GM18499 (cell line): Measurements from ENCODE around the gene KLHL28.

Experiments used
- ATAC-seq: cut with Tn5 transposase; IDR thresholded peaks from one replicate; pipeline ENCODE4 v1.9.1; 2021; ENCODE audit warnings: moderate number of reproducible peaks; ENCODE audit not compliant: insufficient read depth, unreplicated experiment

KLHL28 gene

GRCh38 chr14:44961554-44962333 is at the start of gene KLHL28, which contains the start of gene TOGARAM1:
Gene KLHL28, minus strand, starts transcription at chr14:44961947. Its CDS starts 16,019 bp downstream, at chr14:44945928.
Gene TOGARAM1, plus strand, starts transcription at chr14:44962190. Its CDS starts 232 bp downstream, at chr14:44962422.
- peak; percentile 94 for ATAC-seq

GRCh38 chr14:45003924-45004323 is 42.2 kb upstream of the KLHL28 start:
- no peak for ATAC-seq

GRCh38 chr14:44995770-44996294 is 34.1 kb upstream of the KLHL28 start:
- no peak for ATAC-seq

GRCh38 chr14:44995196-44995595 is 33.4 kb upstream of the KLHL28 start:
- ATAC-seq, result no peak

GRCh38 chr14:44990533-44990932 is 28.8 kb upstream of the KLHL28 start:
- no peak for ATAC-seq

GRCh38 chr14:44989497-44990440 is 28.0 kb upstream of the KLHL28 start:
- no peak for ATAC-seq

- no peak for ATAC-seq
Observed at GRCh38 chr14:44988694-44989093, 26.9 kb upstream of the KLHL28 start.

DNA sequence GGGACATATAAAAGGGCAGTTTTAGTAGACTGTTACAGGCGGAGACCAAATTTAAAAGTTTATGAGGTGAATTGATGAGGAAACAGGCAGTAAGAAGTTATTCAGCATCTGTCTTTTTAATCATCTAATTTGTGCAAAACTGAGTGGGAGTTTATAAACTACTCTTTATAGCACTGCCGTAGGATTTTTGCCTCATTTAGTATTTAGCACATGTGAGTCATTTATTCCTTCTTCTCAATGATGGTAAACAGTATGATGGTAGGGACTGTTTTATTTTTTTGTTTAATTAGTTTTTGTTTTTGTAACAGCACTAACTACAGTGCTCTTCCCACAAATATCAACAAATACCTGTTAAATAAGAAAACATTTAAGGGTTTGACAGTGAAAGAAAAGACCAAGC is 20.8 kb upstream of the KLHL28 start:
- ATAC-seq, result no peak

DNA sequence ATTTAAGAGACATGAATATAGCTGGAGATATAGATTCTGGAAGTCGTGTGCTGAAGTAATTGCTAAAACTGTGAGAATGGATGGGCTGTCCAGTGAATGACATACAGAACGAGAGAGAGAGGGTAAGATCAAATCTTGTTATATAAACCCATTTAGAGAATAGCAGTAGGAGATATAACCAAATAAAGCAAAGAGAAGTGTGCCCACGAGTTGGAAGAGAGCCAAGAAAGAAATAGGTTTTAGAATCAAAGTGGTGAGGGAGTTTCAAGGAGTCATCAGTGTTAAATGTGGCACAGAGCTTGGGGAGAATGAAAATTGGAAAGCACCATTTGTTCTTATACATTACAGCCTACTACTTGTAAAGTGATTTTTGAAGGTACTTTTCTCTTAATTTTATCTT is 19.5 kb upstream of the KLHL28 start:
- no peak for ATAC-seq

- no peak for ATAC-seq
Observed at GRCh38 chr14:44979740-44980356, 18.1 kb upstream of the KLHL28 start.

DNA sequence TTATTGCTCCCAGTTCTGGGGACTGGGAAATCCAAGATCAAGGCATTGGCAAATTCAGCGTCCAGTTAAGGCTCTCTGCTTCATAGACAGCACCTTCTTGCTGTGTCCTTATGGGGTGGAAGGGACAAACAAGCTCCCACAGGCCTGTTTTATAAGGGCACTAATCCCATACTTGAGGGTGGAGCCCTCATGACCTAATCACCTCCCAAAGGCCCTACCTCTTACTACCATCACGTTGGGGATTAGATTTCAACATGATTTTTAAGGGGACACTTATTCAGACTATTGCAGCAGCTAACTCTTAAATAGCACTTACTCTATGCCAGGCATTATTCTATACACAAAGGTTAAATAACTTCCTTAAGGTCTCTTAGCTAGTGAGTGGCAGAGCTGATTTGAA is 17.5 kb upstream of the KLHL28 start:
- ATAC-seq, result no peak

DNA sequence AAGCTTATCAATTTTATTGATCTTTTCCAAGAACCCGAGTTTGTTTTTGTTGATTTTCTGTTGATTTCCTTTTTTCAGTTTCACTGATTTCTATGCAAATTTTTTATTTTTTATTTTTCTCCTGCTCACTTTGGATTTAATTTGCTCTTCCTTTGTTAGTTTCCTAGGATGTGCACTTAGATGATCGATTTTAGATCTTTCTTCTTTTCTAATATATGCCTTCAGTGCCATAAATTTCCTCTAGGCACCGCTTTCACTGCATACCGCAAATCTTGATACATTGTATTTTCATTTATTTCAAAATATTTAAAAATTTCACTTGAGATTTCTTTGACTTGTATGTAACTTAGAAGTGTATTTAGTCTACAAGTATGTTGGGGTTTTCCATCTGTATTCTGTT is 9.7 kb upstream of the KLHL28 start:
- ATAC-seq, result no peak

DNA sequence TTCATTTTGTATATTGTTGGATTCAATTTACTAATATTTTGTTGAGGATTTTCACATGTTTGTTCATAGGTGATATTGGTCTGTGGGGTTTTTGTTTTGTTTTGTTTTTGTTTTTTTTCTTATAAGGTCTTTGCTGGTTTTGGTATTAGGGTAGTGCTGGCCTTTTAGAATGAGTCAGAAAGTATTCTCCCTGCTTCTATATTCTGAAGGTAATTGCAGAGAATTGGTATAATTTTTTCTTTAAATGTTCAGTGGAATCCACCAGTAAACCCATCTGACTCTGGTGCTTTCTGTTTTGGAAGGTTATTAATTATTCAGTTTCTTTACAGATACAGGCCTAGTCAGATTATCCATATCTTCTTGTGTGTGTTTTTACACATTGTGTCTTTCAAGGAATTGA is 9.2 kb upstream of the KLHL28 start:
- no peak for ATAC-seq

DNA sequence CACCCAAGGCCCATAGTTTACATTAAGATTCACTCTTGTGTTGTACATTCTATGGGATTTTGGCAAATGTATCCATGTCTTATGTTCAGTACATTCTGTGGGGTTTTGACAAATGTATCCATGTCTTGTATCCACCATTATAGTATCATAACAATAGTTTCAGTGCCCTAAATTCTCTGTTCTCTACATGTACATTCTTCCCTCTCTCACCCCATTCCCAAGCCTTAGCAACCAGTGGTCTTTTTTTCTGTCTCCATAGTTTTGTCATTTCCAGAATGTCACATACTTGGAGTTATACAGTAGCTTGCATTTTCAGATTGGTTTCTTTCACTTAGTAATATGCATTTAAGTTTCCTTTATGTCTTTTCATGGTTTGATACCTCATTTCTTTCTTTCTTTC is 7.0 kb upstream of the KLHL28 start:
- no peak for ATAC-seq

DNA sequence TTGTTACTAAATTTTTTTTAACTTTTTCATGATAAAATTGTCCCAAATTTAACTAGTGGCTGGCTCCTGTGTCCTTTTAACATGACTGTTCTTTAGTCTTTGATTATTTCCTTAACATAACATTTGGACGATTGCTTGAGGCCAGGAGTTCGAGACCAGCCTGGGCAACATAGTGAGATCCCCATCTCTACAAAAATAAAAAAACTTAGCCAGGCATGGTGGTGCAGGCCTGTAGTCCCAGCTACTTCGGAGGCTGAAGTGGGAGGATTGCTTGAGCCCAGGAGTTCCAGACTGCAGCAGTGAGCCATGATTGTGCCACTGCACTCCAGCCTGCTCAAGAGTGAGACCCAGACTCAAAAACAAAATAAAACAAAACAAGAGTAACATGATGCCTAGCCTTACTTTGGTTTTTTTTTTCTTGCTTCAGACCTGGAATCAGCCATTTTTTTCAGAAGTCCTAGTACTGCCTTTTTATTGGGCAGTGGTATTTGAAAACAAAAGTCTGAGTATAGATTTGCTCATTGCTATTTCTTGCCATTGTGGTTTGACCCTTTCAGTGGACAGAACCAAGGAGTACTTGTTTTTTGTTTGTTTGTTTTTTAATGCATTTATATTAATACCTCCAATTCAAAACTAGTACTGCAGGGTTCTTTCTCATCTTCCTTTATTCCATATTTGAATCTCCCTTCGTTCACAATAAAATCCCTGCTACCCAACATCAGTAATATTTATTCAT is 5.0 kb upstream of the KLHL28 start:
- ATAC-seq, result no peak

- ATAC-seq, result no peak
Observed at GRCh38 chr14:44963775-44964380, 2.1 kb upstream of the KLHL28 start.

DNA sequence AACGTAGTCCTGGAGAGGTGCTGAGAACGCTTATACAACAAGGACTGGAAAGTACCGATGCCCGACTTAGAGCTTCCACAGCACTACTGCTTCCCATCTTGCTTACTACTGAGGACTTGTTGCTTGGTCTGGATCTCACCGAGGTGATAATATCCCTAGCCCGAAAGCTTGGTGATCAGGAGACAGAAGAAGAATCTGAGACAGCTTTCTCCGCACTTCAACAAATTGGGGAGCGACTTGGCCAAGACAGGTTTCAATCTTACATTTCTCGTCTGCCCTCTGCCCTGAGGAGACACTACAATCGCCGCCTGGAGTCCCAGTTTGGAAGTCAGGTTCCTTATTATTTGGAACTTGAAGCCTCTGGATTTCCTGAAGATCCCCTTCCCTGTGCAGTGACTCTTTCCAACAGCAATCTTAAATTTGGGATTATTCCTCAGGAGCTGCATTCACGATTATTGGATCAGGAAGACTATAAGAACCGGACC is 1.3 kb upstream of the KLHL28 start:
- no peak for ATAC-seq

- ATAC-seq, result peak; percentile 15
Observed at GRCh38 chr14:44962334-44963043, 742 bp upstream of the KLHL28 start.

- ATAC-seq, result no peak
Observed at GRCh38 chr14:44961151-44961553, 595 bp downstream of the KLHL28 start.
